Measurements from ENCODE around the gene ALG8. TPM values are rescaled to one million over a fixed set of nuclear protein-coding genes. Genes with fewer than 3 reads are reported as not detected.
A peak's percentile ranks its signal among the peaks of the same experiment; 100 is the strongest.

Gene ALG8
- total RNA-seq, 4 donors from 2014 or later: 26.5 to 43.4 (median 30.8) TPM

DNA sequence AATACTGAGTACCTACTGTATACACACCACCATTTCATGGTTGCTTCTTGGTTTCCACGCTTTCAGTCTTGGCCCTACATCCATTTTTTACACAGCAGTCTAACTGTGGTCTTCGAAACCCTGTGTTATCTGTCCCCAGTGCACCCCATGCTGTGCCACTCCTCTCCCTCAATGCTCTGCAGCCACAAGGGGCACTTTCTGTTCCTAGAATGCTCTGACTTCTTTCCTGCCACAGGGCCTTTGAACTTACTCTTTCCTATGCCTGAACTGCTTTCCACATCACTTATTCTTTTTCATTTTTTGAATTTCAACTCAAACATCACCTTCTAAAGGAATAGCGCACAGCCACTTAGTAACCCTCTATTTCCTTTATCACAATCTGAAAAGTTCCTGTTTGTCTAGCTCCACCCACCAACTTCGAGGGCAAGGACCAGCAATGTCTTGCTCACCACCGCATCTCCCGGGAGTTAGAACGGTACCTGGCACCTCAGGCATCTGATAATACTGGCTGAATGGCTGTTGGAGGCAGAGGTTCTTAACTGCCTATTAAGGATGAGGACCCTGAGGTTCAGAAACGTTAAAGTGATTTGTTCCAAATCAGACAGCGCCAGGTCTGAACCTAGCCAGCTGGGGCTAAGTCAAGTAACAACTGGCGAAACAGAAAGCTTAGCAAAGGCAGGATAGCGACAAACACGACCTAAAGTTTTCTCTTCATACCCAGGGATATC is 568 bp downstream of the ALG8 start:
- Histone ChIP-seq H3K9me3 (no peaks in the 10 kb centered on the region), H3K4me3 (peak overlapping the region; percentile 60 to 79), H3K27ac (peak overlapping the region; percentile 67 to 68), H3K4me1 (no peaks in the 10 kb centered on the region), H3K36me3 (no peaks in the 10 kb centered on the region), H3K27me3 (no peaks in the 10 kb centered on the region)
- TF ChIP-seq, protein P1, sequence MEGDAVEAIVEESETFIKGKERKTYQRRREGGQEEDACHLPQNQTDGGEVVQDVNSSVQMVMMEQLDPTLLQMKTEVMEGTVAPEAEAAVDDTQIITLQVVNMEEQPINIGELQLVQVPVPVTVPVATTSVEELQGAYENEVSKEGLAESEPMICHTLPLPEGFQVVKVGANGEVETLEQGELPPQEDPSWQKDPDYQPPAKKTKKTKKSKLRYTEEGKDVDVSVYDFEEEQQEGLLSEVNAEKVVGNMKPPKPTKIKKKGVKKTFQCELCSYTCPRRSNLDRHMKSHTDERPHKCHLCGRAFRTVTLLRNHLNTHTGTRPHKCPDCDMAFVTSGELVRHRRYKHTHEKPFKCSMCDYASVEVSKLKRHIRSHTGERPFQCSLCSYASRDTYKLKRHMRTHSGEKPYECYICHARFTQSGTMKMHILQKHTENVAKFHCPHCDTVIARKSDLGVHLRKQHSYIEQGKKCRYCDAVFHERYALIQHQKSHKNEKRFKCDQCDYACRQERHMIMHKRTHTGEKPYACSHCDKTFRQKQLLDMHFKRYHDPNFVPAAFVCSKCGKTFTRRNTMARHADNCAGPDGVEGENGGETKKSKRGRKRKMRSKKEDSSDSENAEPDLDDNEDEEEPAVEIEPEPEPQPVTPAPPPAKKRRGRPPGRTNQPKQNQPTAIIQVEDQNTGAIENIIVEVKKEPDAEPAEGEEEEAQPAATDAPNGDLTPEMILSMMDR (IDR thresholded peaks at IDR 0.05): no peak
- TF ChIP-seq POLR2A (IDR thresholded peaks at IDR 0.05): no peak
- no peak for DNase-seq
- intact Hi-C loops (cut with DNase I; ENCODE audit: low total_unique reads): no loop called here

DNA sequence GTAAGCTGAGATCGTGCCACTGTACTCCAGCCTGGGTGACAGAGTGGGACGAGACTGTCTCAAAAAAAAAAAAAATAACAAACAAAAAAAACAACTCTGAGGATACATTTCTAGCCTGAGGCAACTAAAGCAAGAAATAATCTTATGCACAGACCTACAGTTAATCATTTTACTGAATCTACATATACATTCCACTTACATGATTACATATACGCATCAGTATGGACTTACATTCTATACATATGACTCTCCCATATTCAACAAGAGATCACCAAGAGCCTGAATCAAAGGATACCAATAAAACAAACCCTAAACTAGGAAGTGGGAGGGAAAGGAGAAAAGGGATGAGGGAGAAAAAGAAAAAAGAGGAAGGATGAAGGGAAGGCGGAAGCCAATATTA is 1.1 kb downstream of the ALG8 start:
- DNase-seq: no peak
- Histone ChIP-seq H3K4me3 (peak overlapping the region in 1 of 2 donors; percentile 60), H3K27ac (no peak overlapping the region), H3K36me3 (no peaks in the 10 kb centered on the region), H3K4me1 (no peaks in the 10 kb centered on the region), H3K27me3 (no peaks in the 10 kb centered on the region), H3K9me3 (no peaks in the 10 kb centered on the region)
- intact Hi-C loops (cut with DNase I; ENCODE audit: low total_unique reads): no loop called here
- TF ChIP-seq, protein P1 (IDR thresholded peaks at IDR 0.05): no peak
- no peak for TF ChIP-seq POLR2A (IDR thresholded peaks at IDR 0.05)

DNA sequence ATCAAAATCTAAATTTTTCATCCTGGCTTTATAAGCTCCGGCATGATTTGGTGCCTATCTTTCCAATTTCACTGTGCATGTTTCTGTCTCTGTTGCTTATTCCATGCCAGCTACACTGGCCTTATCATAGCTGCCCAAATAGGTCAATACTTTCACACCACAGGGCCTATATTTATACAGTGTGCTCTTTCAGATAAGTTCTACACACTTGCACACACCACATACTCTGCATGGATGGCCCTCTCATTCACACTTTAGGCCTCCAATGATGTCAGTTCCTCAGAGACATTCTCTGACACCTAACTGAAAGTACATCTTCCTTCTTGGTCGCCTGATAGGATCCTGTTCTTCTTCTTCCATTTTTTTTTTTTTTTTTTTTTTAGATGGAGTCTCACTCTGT is 7.0 kb downstream of the ALG8 start:
- H3K27me3 ChIP-seq: no peaks in the 10 kb centered on the region
- H3K4me1 ChIP-seq: no peaks in the 10 kb centered on the region
- no peaks in the 10 kb centered on the region for H3K9me3 ChIP-seq
- no peak overlapping the region for H3K4me3 ChIP-seq
- H3K36me3 ChIP-seq: no peaks in the 10 kb centered on the region
- TF ChIP-seq, protein P1 (IDR thresholded peaks at IDR 0.05): no peak
- TF ChIP-seq POLR2A (IDR thresholded peaks at IDR 0.05): no peak
- intact Hi-C loops (cut with DNase I; ENCODE audit: low total_unique reads): no loop called here
- H3K27ac ChIP-seq: no peak overlapping the region
- DNase-seq: no peak

DNA sequence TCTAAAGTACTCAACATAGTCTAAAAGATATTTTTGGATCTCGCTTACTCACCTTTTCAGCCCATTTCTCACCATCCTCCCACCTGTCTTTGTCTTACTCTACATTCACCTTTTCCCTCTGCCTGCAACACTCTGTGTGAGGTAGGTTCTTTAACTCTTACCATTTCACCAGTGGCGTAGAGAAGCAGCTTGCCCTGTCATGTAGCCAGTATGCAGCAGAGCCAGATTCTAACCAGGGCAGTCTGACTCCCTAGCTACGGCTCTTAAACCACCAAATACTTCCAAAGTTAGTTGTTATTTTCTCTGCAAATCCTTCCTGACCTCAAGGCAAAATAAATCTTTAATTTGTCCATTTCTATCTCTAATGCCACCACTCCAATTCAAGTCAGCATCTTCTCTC is 7.5 kb downstream of the ALG8 start:
- Histone ChIP-seq H3K27me3 (no peaks in the 10 kb centered on the region), H3K4me3 (no peak overlapping the region), H3K4me1 (no peaks in the 10 kb centered on the region), H3K36me3 (no peaks in the 10 kb centered on the region), H3K9me3 (no peaks in the 10 kb centered on the region), H3K27ac (no peak overlapping the region)
- no peak for DNase-seq
- intact Hi-C loops (cut with DNase I; ENCODE audit: low total_unique reads): no loop called here
- TF ChIP-seq, protein P1 (IDR thresholded peaks at IDR 0.05): no peak
- no peak for TF ChIP-seq POLR2A (IDR thresholded peaks at IDR 0.05)

DNA sequence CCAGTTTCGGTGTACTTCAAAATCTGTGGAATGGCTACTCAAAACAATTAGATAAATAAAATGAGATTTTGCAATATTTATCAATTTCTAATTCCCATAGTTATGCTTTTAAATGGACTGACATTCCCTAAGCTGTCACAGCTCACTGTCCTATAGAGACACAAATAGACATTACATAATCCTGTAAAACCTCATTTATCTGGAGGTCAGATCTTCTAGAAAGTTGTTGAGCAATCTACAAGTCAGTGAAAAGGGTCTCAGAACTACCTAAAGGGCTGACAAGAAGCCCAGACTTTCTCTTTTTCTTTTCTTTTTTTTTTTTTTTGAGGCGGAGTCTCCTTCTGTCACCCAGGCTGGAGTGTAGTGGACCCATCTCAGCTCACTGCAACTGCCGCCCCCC is 12.0 kb downstream of the ALG8 start:
- intact Hi-C loops (cut with DNase I; ENCODE audit: low total_unique reads): no loop called here
- Histone ChIP-seq H3K36me3 (no peaks in the 10 kb centered on the region), H3K27ac (no peak overlapping the region), H3K4me3 (no peak overlapping the region), H3K27me3 (no peaks in the 10 kb centered on the region), H3K4me1 (no peaks in the 10 kb centered on the region), H3K9me3 (no peaks in the 10 kb centered on the region)
- DNase-seq: no peak
- TF ChIP-seq, protein P1 (IDR thresholded peaks at IDR 0.05): no peak
- TF ChIP-seq POLR2A (IDR thresholded peaks at IDR 0.05): no peak
